ENCODE measurements around the gene SESN1.

DNA sequence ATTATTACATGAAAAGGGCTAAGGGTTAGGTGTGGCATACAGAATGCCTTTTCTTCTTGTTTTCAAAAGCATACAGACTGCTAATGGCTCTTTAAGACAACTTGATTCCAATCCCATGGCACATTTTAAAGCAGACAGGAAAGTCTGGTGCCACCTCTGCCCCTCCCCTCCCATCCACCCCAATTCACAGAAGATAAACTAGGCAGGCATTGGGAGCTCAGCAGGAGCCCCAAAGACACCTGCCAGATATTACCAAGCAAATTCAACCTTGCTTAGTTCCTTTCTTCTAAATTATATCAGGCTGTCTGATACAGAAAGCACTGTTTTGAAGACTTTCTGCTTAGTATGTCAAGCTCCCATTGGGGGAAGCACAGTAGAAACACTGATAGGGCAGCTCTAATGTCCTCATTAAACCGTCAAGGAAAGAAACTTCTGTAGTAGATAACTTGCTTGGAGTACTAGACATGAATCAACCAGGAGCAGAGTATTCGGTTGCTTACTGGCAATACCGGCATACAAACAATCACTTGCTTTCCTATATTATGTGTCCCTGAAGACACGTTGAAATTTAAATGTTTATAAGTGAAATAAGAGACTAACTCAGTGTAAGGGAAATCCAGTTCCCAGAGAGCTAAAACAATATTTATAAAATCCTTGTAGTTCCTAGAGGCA lies 13.0 kb downstream of the SESN1 start:
- TF ChIP-seq CTCF (IDR thresholded peaks at IDR 0.05), result no peak
- TF ChIP-seq POLR2A (IDR thresholded peaks at IDR 0.05), result no peak
